Common myeloid progenitor, CD34-positive (primary cell): ENCODE measurements around the gene NME8.

ENCODE experiments used
- CTCF ChIA-PET: fragments of 350-600 bp; sonication (Branson Sonifier 250); formaldehyde crosslinking; loops from one replicate; lab custom pipeline; 2021; ENCODE audit warnings: antibody characterized with exemption; lab: Charles Lee
- POLR2A ChIA-PET: fragments of 350-600 bp; sonication (Branson Sonifier 250); formaldehyde crosslinking; loops from one replicate; lab custom pipeline; 2021; ENCODE audit warnings: antibody characterized with exemption; lab: Charles Lee
- DNase-seq, 3 donors: peaks; one replicate each; pipeline versions ENCODE4 v3.0.0 to v3.0.0-alpha.2; 2013
- H3K27ac ChIP-seq, 2 experiments: 1 replicate in 1 of 2; 2 replicates in 1 of 2; pipeline ENCODE4 v1.7.0; 2013; ENCODE audit warnings: inconsistent platforms in 2 of 2, low read length in 2 of 2, mild to moderate bottlenecking in 2 of 2, low read depth in 1 of 2, moderate library complexity in 1 of 2; ENCODE audit not compliant: severe bottlenecking in 2 of 2, insufficient read depth in 1 of 2, poor library complexity in 1 of 2
- H3K27me3 ChIP-seq, 5 experiments: replicated peaks in 2 of 5; 1 replicate in 3 of 5; 2 replicates in 2 of 5; pipeline versions ENCODE4 v1.6.1 to v1.7.0; 2013; ENCODE audit warnings: low read length in 4 of 5, mild to moderate bottlenecking in 2 of 5, moderate library complexity in 2 of 5, inconsistent platforms in 1 of 5; ENCODE audit not compliant: insufficient read depth in 5 of 5, control insufficient read depth in 4 of 5
- H3K36me3 ChIP-seq, 4 experiments: 1 replicate in 2 of 4; 2 replicates in 2 of 4; pipeline versions ENCODE4 v1.6.1 to v1.7.0; 2013; ENCODE audit warnings: low read length in 3 of 4, control low read depth in 1 of 4, mild to moderate bottlenecking in 1 of 4; ENCODE audit not compliant: control insufficient read depth in 4 of 4, insufficient read depth in 4 of 4
- H3K4me1 ChIP-seq, 4 experiments: 1 replicate in 3 of 4; 2 replicates in 1 of 4; pipeline versions ENCODE4 v1.6.1 to v1.7.1; 2013; ENCODE audit warnings: low read length in 3 of 4, mild to moderate bottlenecking in 3 of 4, control low read depth in 1 of 4, inconsistent platforms in 1 of 4, moderate library complexity in 1 of 4; ENCODE audit not compliant: control insufficient read depth in 4 of 4, insufficient read depth in 4 of 4; ENCODE audit errors: control extremely low read depth in 1 of 4
- H3K4me3 ChIP-seq, 7 experiments: 1 replicate in 4 of 7; 2 replicates in 3 of 7; pipeline versions ENCODE4 v1.5.1 to v1.7.0; 2013; ENCODE audit warnings: mild to moderate bottlenecking in 7 of 7, low read length in 6 of 7, moderate library complexity in 6 of 7, inconsistent platforms in 2 of 7, low read depth in 2 of 7, control low read depth in 1 of 7; ENCODE audit not compliant: insufficient read depth in 4 of 7, control insufficient read depth in 1 of 7; ENCODE audit errors: extremely low read depth in 1 of 7
- H3K9me3 ChIP-seq, 5 experiments: 1 replicate in 4 of 5; 2 replicates in 1 of 5; pipeline versions ENCODE4 v1.6.1 to v1.7.1; 2013; ENCODE audit warnings: low read length in 4 of 5, mild to moderate bottlenecking in 2 of 5, inconsistent platforms in 1 of 5, low read depth in 1 of 5, moderate library complexity in 1 of 5; ENCODE audit not compliant: control insufficient read depth in 4 of 5, insufficient read depth in 2 of 5; ENCODE audit errors: control extremely low read depth in 1 of 5
- WGBS: methylation state at CpG from one replicate; pipeline ENCODE4 v1.1.5; 2013; ENCODE audit not compliant: insufficient coverage; 5-methylcytosine and 5-hydroxymethylcytosine counted together

NME8 gene

DNA sequence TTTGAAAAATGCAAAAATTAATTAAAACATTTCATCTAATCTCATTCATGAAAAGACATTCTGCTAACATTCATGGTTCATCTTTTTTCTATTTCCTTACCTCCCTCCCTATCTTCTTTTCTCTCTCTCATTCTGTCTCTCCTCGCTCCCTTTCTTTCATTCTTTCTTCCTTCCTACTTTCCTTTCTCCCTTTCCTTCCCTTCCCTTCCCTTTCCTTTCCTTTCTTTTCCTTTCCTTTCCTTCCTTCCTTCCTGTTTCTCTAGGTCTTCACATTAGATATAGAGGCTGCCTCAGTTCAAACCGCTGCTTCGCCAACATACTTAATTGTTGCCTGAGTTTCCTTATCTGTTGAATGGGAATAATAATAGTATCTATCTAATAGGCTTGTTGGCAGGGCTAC lies 46.3 kb downstream of the NME8 start:
- ChIA-PET POLR2A (no interaction called here), CTCF (interaction anchor here (1.3 kb wide), 1 partner anchor 18 kb away, joined by 3 read pairs; no protein-coding TSS in a partner anchor)
- H3K4me1 ChIP-seq, result no peaks in the 10 kb centered on the region
- DNase-seq, result no peak
- WGBS, result 100% methylated on average over 1 of the region's 3 CpGs
- no peak overlapping the region for H3K27ac ChIP-seq
- no peaks in the 10 kb centered on the region for H3K9me3 ChIP-seq
- H3K36me3 ChIP-seq, result no peaks in the 10 kb centered on the region
- H3K27me3 ChIP-seq, result no peaks in the 10 kb centered on the region
- H3K4me3 ChIP-seq, result no peak overlapping the region

DNA sequence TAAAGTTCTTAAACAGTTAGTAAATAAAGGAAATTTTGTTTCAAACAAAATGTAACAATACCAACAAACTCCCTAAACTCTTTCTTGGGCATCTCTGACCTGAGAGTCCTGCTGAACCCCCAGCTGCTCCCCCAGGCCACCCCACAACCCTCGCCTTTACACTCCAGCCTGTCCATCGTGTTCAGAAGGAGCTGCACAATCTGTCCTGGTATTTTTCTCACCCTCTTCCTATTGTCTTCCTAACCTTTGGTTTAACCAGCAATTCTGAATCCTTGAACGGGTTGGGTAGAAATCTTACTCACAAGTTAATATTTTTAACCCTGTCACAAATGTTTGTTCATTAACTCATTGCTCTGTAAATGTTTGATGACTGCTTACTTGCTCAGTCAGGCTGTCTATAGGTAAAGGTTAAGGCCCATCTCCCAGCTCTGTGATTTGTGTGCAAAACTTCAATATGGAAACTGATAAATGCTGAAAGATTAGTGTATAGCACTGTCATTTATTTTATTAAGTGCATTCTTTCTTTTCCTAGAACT lies 51.4 kb downstream of the NME8 start:
- Histone ChIP-seq H3K4me1 (no peaks in the 10 kb centered on the region), H3K27me3 (no peaks in the 10 kb centered on the region), H3K27ac (no peak overlapping the region), H3K4me3 (no peak overlapping the region), H3K9me3 (no peaks in the 10 kb centered on the region), H3K36me3 (no peaks in the 10 kb centered on the region)
- ChIA-PET CTCF (interaction anchor here (0.7 to 7.3 kb wide), 6 partner anchors 9 to 476 kb away, joined by 3 to 83 read pairs (median 6); no protein-coding TSS in a partner anchor), POLR2A (no interaction called here)
- DNase-seq, result no peak
- WGBS, result 93% methylated on average over 2 of the region's 3 CpGs

DNA sequence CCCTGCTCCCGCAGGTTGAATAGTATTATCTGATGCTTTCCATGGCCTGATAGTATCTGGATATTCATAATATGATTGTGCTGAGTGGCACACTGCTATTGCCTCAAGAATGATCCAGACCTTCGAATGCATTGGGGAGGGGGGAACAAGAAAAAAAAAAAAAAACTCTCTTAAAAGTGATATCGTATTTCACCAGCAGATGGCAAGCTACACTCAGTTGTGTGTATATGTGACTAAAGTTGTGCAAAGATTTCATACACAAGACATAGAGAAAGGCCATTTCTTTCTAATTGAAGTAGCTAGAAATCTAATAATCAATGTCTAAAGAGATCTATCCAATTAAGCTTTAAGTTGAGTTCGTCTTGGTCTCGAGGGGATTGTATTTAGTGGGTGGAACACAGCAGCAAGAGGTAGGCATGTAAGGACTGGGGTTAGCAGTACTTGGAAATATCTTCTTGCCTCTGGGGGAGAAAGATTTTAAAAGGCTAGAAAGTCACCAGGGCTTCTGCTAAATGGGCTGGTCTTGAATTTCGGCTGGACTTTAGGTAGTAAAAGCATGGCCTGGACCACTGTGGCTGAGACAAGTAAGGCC lies 52.9 kb downstream of the NME8 start:
- Histone ChIP-seq H3K4me1 (no peaks in the 10 kb centered on the region), H3K27ac (no peak overlapping the region), H3K27me3 (no peaks in the 10 kb centered on the region), H3K36me3 (no peaks in the 10 kb centered on the region), H3K4me3 (no peak overlapping the region), H3K9me3 (no peaks in the 10 kb centered on the region)
- 74% methylated on average over 2 of the region's 6 CpGs for WGBS
- ChIA-PET POLR2A (interaction anchor here (0.7 kb wide), 1 partner anchor 467 kb away, joined by 3 read pairs; no protein-coding TSS in a partner anchor), CTCF (interaction anchor here (0.6 to 7.3 kb wide), 23 partner anchors 11 to 654 kb away, joined by 3 to 83 read pairs (median 4); partner anchors contain the start of genes EPDR1 and SFRP4)
- DNase-seq, result peak; percentile 61 to 81 (median 75)

DNA sequence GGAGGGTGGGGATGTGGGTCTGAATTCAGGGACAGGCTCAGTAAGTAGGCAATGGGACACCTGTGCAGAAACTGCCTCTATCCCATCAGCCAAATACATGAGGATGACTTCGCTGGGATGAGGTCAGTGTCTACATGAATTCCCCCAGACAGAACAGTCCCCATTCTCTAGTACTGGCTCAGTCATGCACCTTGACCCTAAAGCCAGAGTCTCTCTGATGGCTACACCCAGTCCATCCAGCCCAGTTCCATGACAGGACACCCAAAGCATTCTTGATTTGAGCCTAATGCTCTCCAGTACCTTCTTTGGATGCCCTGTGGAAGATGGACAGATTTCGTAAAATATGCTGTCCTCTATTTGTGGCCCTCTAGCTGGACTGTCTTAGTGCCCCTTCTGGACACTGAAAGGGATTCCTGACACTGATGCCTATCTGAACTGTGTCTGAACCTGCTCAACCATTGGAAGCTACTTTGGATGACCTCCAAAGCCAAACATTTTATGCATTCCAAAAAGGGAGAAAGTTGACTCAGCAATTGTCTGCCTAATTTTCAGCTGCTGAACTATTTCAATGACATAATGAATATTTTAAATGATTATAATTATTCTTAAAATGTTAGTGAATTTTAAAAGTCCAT lies 53.6 kb downstream of the NME8 start:
- CTCF ChIA-PET, result interaction anchor here (0.6 to 7.3 kb wide), 26 partner anchors 11 to 874 kb away, joined by 3 to 83 read pairs (median 4); partner anchors contain the start of genes EPDR1 and SFRP4

DNA sequence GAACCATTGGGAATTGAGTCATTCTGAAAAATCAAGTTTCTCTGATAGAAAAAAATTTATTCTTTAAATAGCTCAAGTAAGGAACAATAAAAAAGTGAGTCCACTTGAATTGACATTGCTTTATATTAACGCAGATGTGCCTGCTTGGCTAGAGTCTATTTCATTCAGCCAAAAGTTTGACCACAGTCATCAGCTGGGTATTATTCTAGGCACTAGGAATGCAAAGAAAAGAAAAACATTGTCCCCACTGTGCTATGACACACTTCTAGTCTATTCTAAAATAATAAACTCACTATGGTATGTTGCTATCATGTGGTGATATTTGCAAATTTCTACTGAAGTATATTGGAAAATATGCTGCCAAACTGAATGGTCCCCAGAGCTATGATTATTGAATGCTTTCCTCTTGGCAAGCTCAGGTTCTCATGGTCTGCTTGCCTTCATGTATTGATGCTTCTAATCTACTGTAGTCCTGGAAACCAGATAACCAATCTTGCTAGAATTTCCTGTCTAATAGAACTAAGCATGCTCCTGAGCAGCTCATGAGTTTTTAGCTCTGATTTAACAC lies 59.9 kb downstream of the NME8 start:
- no peak overlapping the region for H3K27ac ChIP-seq
- no peak overlapping the region for H3K4me3 ChIP-seq
- H3K9me3 ChIP-seq, result no peaks in the 10 kb centered on the region
- no peaks in the 10 kb centered on the region for H3K27me3 ChIP-seq
- H3K4me1 ChIP-seq, result no peaks in the 10 kb centered on the region
- CTCF ChIA-PET, result interaction anchor here (1.1 to 6.7 kb wide), 6 partner anchors 8 to 466 kb away, joined by 3 to 59 read pairs (median 7); partner anchors contain the start of genes EPDR1 and SFRP4
- DNase-seq, result no peak
- POLR2A ChIA-PET, result no interaction called here
- H3K36me3 ChIP-seq, result no peaks in the 10 kb centered on the region
- WGBS, result 67% methylated on average over 1 of the region's 1 CpG

More for the DNA sequence above, 53.6 kb downstream of the NME8 start:
- DNase-seq, result peak in 1 of 3 donors; percentile 15
- Histone ChIP-seq H3K4me1 (no peaks in the 10 kb centered on the region), H3K4me3 (no peak overlapping the region), H3K27me3 (no peaks in the 10 kb centered on the region), H3K36me3 (no peaks in the 10 kb centered on the region), H3K9me3 (no peaks in the 10 kb centered on the region), H3K27ac (no peak overlapping the region)
- POLR2A ChIA-PET, result interaction anchor here (0.7 kb wide), 1 partner anchor 466 kb away, joined by 3 read pairs; no protein-coding TSS in a partner anchor
- WGBS, result 100% methylated on average over 1 of the region's 2 CpGs

DNA sequence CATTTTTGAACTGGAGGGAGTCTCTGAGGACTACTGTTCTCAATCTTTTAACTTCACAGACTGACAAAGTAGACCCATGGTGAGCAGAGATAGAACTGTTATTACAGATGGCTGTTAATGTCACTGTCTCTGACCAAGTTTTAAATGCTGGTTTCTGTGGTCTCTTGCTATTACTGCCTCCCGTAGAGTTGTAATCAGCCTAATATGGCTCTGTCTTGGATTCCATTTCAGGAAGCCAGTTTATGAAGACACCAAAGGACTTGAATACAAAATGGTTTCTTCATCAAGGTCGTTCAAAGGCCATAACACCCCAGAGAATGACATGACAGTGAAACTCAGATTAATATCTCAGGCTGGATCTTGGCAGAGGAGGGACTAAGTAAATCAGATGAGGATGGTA lies 64.4 kb downstream of the NME8 start:
- Histone ChIP-seq H3K4me3 (no peak overlapping the region), H3K9me3 (no peaks in the 10 kb centered on the region), H3K27me3 (peaks cover 0 to 12% (median 0%) of the 10 kb centered on the region in 5 experiments), H3K36me3 (no peaks in the 10 kb centered on the region), H3K27ac (no peak overlapping the region), H3K4me1 (peaks cover 9 to 27% (median 23%) of the 10 kb centered on the region in 4 experiments)
- POLR2A ChIA-PET, result no interaction called here
- CTCF ChIA-PET, result interaction anchor here (1.1 to 4.3 kb wide), 4 partner anchors 11 to 457 kb away, joined by 3 to 22 read pairs (median 4); no protein-coding TSS in a partner anchor
- 81% methylated on average over 2 of the region's 2 CpGs for WGBS
- DNase-seq, result no peak
